Mesendoderm (in vitro differentiated cells): ENCODE measurements around the gene GAA.

ENCODE experiments used
- DNase-seq: peaks from one replicate; pipeline ENCODE4 v3.0.0; 2013
- H2AK5ac ChIP-seq: 2 replicates; pipeline ENCODE4 v1.6.1; 2013; ENCODE audit warnings: low read length, inconsistent platforms
- H2BK120ac ChIP-seq: 2 replicates; pipeline ENCODE4 v1.6.1; 2013; ENCODE audit warnings: low read depth, mild to moderate bottlenecking, low read length, moderate library complexity, mixed read lengths
- H2BK15ac ChIP-seq: replicated peaks from 2 replicates; pipeline ENCODE4 v1.6.1; 2013; ENCODE audit warnings: low read depth, mild to moderate bottlenecking, moderate library complexity
- H2BK5ac ChIP-seq: 2 replicates; pipeline ENCODE4 v1.6.1; 2013; ENCODE audit warnings: low read length, inconsistent platforms
- H3K18ac ChIP-seq: 2 replicates; pipeline ENCODE4 v1.6.1; 2013; ENCODE audit warnings: mild to moderate bottlenecking, low read length, mixed read lengths
- H3K23ac ChIP-seq: one replicate; pipeline ENCODE4 v1.6.1; 2013; ENCODE audit warnings: low read length
- H3K27ac ChIP-seq: 2 replicates; pipeline ENCODE4 v1.5.1; 2013; ENCODE audit warnings: low read depth, mild to moderate bottlenecking, inconsistent platforms, low read length, moderate library complexity
- H3K27me3 ChIP-seq: 2 replicates; pipeline ENCODE4 v1.6.1; 2013; ENCODE audit warnings: low read length, control low read depth, mild to moderate bottlenecking, inconsistent platforms; ENCODE audit not compliant: insufficient read depth, poor library complexity
- H3K36me3 ChIP-seq: 2 replicates; pipeline ENCODE4 v1.6.1; 2013; ENCODE audit warnings: low read length, inconsistent platforms; ENCODE audit not compliant: control insufficient read depth, insufficient read depth
- H3K4ac ChIP-seq: one replicate; pipeline ENCODE4 v1.6.1; 2013; ENCODE audit warnings: low read depth, mild to moderate bottlenecking, low read length, moderate library complexity
- H3K4me1 ChIP-seq: 2 replicates; pipeline ENCODE4 v1.6.1; 2013; ENCODE audit warnings: low read depth, low read length, inconsistent platforms; ENCODE audit not compliant: control insufficient read depth
- H3K4me2 ChIP-seq: 2 replicates; pipeline ENCODE4 v1.6.1; 2013; ENCODE audit warnings: low read length
- H3K4me3 ChIP-seq: 2 replicates; pipeline ENCODE4 v1.5.1; 2013; ENCODE audit warnings: mild to moderate bottlenecking, low read length
- H3K56ac ChIP-seq: one replicate; pipeline ENCODE4 v1.6.1; 2013; ENCODE audit warnings: low read length
- H3K79me1 ChIP-seq: 2 replicates; pipeline ENCODE4 v1.6.1; 2013; ENCODE audit warnings: low read length, inconsistent platforms
- H3K79me2 ChIP-seq: 2 replicates; pipeline ENCODE4 v1.6.1; 2013; ENCODE audit warnings: mild to moderate bottlenecking, low read length; ENCODE audit not compliant: control insufficient read depth, insufficient read depth
- H3K9ac ChIP-seq: 2 replicates; pipeline ENCODE4 v1.6.1; 2013; ENCODE audit warnings: low read length, inconsistent platforms
- H4K5ac ChIP-seq: one replicate; pipeline ENCODE4 v1.6.1; 2013; ENCODE audit warnings: low read length
- H4K8ac ChIP-seq: one replicate; pipeline ENCODE4 v1.6.1; 2013; ENCODE audit warnings: low read depth, mild to moderate bottlenecking, control low read depth, low read length, moderate library complexity
- WGBS: extraction: QIAGEN DNeasy Blood & Tissue Kit; methylation state at CpG from one replicate; pipeline ENCODE4 v1.1.7; 2013; ENCODE audit warnings: low lambda C conversion rate, missing lambda C conversion rate; ENCODE audit not compliant: insufficient coverage; ENCODE audit errors: extremely low coverage; 5-methylcytosine and 5-hydroxymethylcytosine counted together

The GAA gene

DNA sequence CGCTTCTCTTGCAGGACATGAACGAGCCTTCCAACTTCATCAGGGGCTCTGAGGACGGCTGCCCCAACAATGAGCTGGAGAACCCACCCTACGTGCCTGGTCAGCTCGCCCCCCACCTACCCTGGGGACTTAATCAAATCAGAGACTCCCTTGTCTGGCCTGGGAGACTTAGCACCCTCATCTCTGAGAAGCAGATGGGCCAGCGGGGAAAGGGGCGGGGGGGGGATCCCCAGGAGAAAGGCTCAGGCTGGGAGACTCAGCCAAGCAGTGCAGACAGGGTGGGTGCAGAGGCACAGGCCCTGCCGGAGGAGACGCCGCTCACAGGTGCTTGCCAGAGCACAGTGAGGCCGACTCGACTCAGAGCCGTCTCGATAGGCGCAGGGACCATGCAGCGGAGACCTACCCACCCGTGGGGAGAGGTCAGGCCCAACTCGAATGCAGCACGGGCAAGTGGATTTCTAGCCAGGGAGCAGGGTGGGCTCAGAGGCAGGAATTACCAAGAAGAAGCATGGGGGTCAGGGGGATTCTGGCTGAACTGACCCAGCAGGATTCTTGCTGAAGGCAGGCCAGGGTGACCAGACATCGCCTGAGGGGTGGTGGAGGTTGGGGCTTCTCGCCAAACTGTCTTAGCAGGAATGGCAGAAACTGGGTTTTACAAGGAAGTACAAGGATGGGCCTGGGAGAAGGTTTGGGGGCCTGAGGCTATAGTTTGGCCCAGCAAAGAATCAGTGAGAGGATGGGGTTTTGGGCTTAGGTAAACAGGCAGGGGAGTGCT is 9.7 kb downstream of the GAA start:
- WGBS = no CpG with 5 or more reads among the region's 21 CpGs
- H2BK15ac ChIP-seq = no peak overlapping the region
- no peak overlapping the region for H3K4ac ChIP-seq
- no peak overlapping the region for H3K18ac ChIP-seq
- no peak overlapping the region for H2BK120ac ChIP-seq
- H3K4me3 ChIP-seq = no peak overlapping the region
- no peaks in the 10 kb centered on the region for H3K4me1 ChIP-seq
- H3K56ac ChIP-seq = no peak overlapping the region
- no peak for DNase-seq
- H2BK5ac ChIP-seq = no peak overlapping the region
- no peak overlapping the region for H3K4me2 ChIP-seq
- no peaks in the 10 kb centered on the region for H3K79me2 ChIP-seq
- H3K27me3 ChIP-seq = no peaks in the 10 kb centered on the region
- H2AK5ac ChIP-seq = no peak overlapping the region
- no peak overlapping the region for H3K9ac ChIP-seq
- no peaks in the 10 kb centered on the region for H3K36me3 ChIP-seq
- H3K27ac ChIP-seq = no peak overlapping the region
- H3K79me1 ChIP-seq = no peaks in the 10 kb centered on the region
- H4K5ac ChIP-seq = no peak overlapping the region
- H3K23ac ChIP-seq = no peak overlapping the region
- no peak overlapping the region for H4K8ac ChIP-seq

DNA sequence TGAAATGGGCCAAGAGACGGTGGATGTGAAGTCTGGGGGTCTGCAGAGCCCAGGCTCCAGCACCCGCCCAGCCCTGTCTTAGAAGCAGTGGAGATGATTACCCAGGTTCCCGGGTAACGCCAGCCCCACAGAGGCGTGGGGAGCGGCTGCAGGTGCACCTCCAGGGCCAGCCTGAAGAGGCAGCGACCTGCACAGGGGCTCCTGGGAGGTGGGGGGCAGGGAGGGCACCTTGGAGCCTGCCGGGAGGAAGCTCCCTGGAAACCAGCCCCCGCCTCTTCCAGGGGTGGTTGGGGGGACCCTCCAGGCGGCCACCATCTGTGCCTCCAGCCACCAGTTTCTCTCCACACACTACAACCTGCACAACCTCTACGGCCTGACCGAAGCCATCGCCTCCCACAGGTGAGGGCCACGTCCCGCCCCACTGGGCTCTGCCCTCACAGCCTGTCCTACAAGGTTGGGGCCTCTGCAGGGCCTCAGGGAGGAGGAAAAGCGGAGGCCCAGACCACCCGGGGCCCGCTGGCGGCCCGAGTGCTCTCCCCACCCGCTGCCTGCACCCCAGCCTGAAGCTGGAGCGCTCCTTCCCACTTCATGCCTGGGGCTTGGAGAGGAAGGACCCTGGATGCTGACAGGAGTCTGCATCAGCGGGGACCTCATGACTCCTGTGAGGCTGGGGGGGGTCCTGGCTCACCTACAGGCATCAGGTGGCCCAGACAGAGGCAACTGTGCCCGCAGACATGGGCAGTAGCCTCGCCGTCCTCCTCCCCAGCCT is 10.5 kb downstream of the GAA start:
- peak; percentile 15 for DNase-seq
- H3K79me2 ChIP-seq = no peaks in the 10 kb centered on the region
- no peak overlapping the region for H3K4me3 ChIP-seq
- H3K27ac ChIP-seq = no peak overlapping the region
- no peak overlapping the region for H3K4ac ChIP-seq
- no peaks in the 10 kb centered on the region for H3K4me1 ChIP-seq
- H3K27me3 ChIP-seq = no peaks in the 10 kb centered on the region
- WGBS = no CpG with 5 or more reads among the region's 26 CpGs
- no peaks in the 10 kb centered on the region for H3K79me1 ChIP-seq
- H2BK15ac ChIP-seq = no peak overlapping the region
- no peaks in the 10 kb centered on the region for H3K36me3 ChIP-seq
- H3K23ac ChIP-seq = no peak overlapping the region
- no peak overlapping the region for H3K4me2 ChIP-seq
- H3K56ac ChIP-seq = no peak overlapping the region
- no peak overlapping the region for H3K18ac ChIP-seq
- H3K9ac ChIP-seq = no peak overlapping the region
- H4K8ac ChIP-seq = no peak overlapping the region
- H2BK120ac ChIP-seq = no peak overlapping the region
- H2AK5ac ChIP-seq = no peak overlapping the region
- H2BK5ac ChIP-seq = no peak overlapping the region
- H4K5ac ChIP-seq = no peak overlapping the region

DNA sequence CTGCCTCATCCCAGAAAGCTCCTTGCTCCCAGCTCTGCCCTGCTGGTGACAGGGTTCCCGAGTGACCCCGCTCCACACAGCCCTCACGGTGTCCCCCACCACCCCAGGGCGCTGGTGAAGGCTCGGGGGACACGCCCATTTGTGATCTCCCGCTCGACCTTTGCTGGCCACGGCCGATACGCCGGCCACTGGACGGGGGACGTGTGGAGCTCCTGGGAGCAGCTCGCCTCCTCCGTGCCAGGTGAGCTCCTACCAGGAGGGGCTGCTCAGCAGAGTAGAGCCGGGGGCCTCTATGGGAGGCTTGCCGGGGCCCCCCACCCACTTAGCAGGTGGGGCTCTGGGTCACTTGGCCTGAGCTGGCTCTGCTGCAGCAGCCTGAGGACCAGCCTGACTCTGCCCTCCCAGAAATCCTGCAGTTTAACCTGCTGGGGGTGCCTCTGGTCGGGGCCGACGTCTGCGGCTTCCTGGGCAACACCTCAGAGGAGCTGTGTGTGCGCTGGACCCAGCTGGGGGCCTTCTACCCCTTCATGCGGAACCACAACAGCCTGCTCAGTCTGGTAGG is 11.2 kb downstream of the GAA start:
- H3K4me1 ChIP-seq = no peaks in the 10 kb centered on the region
- no peak overlapping the region for H3K4ac ChIP-seq
- no peak overlapping the region for H3K18ac ChIP-seq
- no peak overlapping the region for H2BK15ac ChIP-seq
- H3K9ac ChIP-seq = no peak overlapping the region
- no peak overlapping the region for H2BK5ac ChIP-seq
- no peaks in the 10 kb centered on the region for H3K27me3 ChIP-seq
- no peak overlapping the region for H4K5ac ChIP-seq
- no peaks in the 10 kb centered on the region for H3K79me2 ChIP-seq
- no peak overlapping the region for H3K4me3 ChIP-seq
- H3K4me2 ChIP-seq = no peak overlapping the region
- no peak overlapping the region for H3K56ac ChIP-seq
- H4K8ac ChIP-seq = no peak overlapping the region
- no CpG with 5 or more reads among the region's 24 CpGs for WGBS
- H2AK5ac ChIP-seq = no peak overlapping the region
- no peaks in the 10 kb centered on the region for H3K36me3 ChIP-seq
- no peaks in the 10 kb centered on the region for H3K79me1 ChIP-seq
- no peak overlapping the region for H3K23ac ChIP-seq
- no peak for DNase-seq
- no peak overlapping the region for H3K27ac ChIP-seq
- no peak overlapping the region for H2BK120ac ChIP-seq

DNA sequence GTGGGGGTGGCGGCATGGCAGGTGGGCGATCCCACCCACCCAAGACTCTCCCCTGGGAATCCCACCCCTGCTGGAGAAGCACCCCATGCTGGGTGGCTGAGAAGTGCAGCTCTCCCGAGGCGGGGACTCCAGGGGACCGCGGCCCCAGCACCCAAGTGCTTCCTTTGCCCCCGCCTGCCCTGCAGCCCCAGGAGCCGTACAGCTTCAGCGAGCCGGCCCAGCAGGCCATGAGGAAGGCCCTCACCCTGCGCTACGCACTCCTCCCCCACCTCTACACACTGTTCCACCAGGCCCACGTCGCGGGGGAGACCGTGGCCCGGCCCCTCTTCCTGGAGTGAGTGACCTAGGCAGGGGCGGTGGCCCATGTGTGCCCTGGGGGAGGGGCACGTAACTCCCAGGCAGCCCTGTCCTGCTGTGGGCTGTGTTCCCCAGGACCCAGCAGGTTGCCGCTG is 11.7 kb downstream of the GAA start:
- Histone ChIP-seq H3K23ac (peak overlapping the region; percentile 66), H4K8ac (no peak overlapping the region), H3K4ac (no peak overlapping the region), H2AK5ac (no peak overlapping the region), H2BK5ac (no peak overlapping the region), H3K27me3 (no peaks in the 10 kb centered on the region), H4K5ac (no peak overlapping the region), H3K4me3 (no peak overlapping the region), H3K36me3 (no peaks in the 10 kb centered on the region), H3K4me2 (no peak overlapping the region), H3K18ac (no peak overlapping the region), H3K4me1 (no peaks in the 10 kb centered on the region), H3K79me2 (no peaks in the 10 kb centered on the region), H3K27ac (no peak overlapping the region), H3K79me1 (no peaks in the 10 kb centered on the region), H2BK15ac (no peak overlapping the region), H3K56ac (peak overlapping the region; percentile 42), H2BK120ac (no peak overlapping the region), H3K9ac (no peak overlapping the region)
- DNase-seq = peak; percentile 33
- no CpG with 5 or more reads among the region's 20 CpGs for WGBS

DNA sequence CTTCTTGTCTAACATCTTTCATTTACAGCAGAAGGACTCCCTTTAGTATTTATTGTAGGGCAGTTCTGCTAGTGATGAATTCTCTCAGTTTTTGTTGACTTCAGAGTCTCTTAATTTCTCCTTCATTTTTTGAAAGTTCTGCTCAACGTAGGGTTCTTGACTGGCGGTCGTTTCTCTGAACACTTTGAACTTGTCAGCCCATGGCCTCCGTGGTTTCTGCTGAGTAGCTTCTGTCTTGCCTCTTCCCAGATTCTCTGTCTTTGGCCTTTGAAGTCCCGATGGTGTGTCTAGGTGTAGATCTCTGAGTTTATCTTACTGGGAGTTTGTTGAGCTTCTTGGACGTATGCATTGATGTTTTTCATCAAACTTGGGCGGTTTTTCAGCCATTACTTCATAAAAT is 13.4 kb downstream of the GAA start:
- no peak overlapping the region for H3K23ac ChIP-seq
- no peaks in the 10 kb centered on the region for H3K27me3 ChIP-seq
- no peak overlapping the region for H2AK5ac ChIP-seq
- no peak for DNase-seq
- no peaks in the 10 kb centered on the region for H3K79me1 ChIP-seq
- no peak overlapping the region for H3K4me2 ChIP-seq
- H3K9ac ChIP-seq = no peak overlapping the region
- H3K4me3 ChIP-seq = no peak overlapping the region
- no peaks in the 10 kb centered on the region for H3K36me3 ChIP-seq
- no peak overlapping the region for H4K5ac ChIP-seq
- no peak overlapping the region for H3K56ac ChIP-seq
- no peak overlapping the region for H2BK120ac ChIP-seq
- no peak overlapping the region for H2BK5ac ChIP-seq
- H3K27ac ChIP-seq = no peak overlapping the region
- no peak overlapping the region for H3K18ac ChIP-seq
- H3K4me1 ChIP-seq = no peaks in the 10 kb centered on the region
- WGBS = no CpG with 5 or more reads among the region's 7 CpGs
- H4K8ac ChIP-seq = no peak overlapping the region
- H3K79me2 ChIP-seq = no peaks in the 10 kb centered on the region
- H3K4ac ChIP-seq = no peak overlapping the region
- no peak overlapping the region for H2BK15ac ChIP-seq
